Neural cell (in vitro differentiated cells): ENCODE measurements around the gene STARD10.

ENCODE experiments used
- CTCF ChIP-seq: fragments of 450-650 bp; IDR thresholded peaks from 2 replicates; pipeline ENCODE4 v1.5.1; 2014; ENCODE audit warnings: antibody characterized with exemption, mild to moderate bottlenecking, moderate library complexity; ENCODE audit not compliant: poor library complexity, severe bottlenecking
- EP300 ChIP-seq: fragments of 450-650 bp; conservative IDR thresholded peaks from 2 replicates; pipeline ENCODE4 v1.6.1; 2014; ENCODE audit warnings: antibody characterized with exemption, mild to moderate bottlenecking, moderate library complexity; ENCODE audit not compliant: poor library complexity, severe bottlenecking
- EZH2 ChIP-seq: fragments of 200-600, 300-800 bp; shearing (Covaris generic), sonication (generic); IDR thresholded peaks from 2 replicates; pipeline ENCODE4 v1.6.1; 2014; ENCODE audit warnings: antibody characterized with exemption, low read length, borderline replicate concordance, mild to moderate bottlenecking; ENCODE audit not compliant: insufficient read depth, poor library complexity, severe bottlenecking
- SMC3 ChIP-seq: fragments of 450-650 bp; conservative IDR thresholded peaks from 2 replicates; pipeline ENCODE4 v1.6.1; 2014; ENCODE audit warnings: antibody characterized with exemption, mild to moderate bottlenecking, moderate library complexity; ENCODE audit not compliant: poor library complexity

GRCh38 chr11:72732329-72732728 is 61.5 kb downstream of the STARD10 start:
- TF ChIP-seq EP300 (no peak), EZH2 (no peak), CTCF (no peak), SMC3 (no peak)
